Activated T-helper 1 cell treated with anti-CD3 and anti-CD28 coated beads, Interleukin-2, amount 50 U/mL, for 16 hours (primary cell): ENCODE measurements around the gene LYPD8.

Experiments used
- DNase-seq, 2 donors: peaks; one replicate each; pipeline ENCODE4 v3.0.0-alpha.2; 2020; ENCODE audit warnings: low read depth in 1 of 2, low spot score in 1 of 2

LYPD8 gene

DNA sequence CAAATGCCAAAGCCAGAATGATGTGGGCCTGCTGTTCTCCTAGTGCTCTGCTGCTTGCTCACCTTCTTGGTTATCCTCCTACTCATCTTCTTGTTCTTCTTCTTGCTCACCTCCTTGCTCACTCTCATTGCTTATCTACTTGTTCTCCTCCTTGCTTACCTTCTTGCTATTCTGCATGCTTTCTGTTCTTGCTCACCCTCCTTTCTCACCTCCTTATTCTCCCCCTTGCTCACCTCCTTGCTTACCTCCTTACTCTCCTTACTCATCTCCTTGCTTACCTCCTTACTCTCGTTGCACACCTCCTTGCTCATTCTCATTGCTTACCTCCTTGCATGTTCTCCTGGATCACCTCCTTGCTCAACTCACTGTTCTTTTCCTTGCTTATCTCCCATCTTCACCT, 52.8 kb downstream of the LYPD8 start, which contains the start of gene OR14I1:
OR14I1 (minus strand) TSS at position 53 of the 400 bp plus-strand sequence.
- DNase-seq: no peak

DNA sequence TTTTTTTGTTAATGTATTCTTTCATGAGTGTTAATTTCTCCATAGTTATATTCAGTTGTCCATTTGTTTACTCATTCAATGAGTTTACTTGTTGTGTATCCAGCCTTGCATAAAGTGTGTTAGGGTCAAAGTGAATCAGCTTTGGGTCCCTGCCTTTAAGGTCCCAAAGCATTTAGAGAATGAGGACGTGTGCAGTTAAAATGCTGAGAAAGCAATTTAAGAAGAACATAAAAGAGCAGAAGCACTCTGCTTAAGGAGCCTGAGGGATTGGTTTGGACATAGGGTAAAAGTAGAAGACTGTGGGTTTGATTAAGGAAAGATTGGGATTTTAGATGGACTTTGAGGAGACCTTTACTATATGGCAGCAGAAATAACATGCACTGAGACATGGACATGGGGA, 56.5 kb downstream of the LYPD8 start:
- DNase-seq: no peak

DNA sequence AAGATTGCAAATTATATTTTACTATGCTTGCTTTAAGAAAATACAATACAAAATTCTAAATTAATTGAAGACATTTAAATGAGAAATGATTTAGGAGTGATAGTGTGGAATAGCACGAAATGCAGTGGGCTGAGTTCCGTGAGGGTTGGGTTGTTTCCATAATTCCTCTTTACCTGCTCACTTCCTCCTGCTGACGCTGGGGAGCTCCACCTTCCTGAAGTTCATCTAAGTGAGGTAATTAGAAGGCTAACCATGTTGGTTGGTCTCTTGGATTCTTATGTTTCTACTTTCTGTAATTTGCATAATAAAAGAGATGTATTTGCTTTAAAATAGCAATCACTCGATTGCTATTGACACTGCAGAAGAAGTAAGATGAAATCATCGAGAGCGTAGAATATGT, 57.7 kb downstream of the LYPD8 start:
- no peak for DNase-seq

DNA sequence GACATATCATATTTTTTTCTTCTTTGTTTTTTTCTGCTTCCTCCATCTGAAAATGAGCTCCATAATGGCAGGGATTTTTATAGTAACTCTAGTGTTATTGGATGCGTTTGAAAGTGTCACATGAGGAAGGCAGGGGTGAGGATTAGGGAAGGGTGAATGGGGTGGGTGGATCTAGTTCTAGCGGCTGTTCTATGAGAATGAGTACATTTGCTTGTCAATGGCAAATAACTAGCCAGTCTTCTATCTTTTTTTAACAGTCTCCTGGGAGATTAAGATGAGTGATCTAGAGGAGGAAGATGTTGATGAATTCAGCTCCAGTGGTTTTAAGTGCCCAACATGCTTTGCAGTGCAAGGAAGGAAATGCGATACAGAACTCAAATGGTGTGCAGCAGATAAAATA, 58.8 kb downstream of the LYPD8 start:
- no peak for DNase-seq

DNA sequence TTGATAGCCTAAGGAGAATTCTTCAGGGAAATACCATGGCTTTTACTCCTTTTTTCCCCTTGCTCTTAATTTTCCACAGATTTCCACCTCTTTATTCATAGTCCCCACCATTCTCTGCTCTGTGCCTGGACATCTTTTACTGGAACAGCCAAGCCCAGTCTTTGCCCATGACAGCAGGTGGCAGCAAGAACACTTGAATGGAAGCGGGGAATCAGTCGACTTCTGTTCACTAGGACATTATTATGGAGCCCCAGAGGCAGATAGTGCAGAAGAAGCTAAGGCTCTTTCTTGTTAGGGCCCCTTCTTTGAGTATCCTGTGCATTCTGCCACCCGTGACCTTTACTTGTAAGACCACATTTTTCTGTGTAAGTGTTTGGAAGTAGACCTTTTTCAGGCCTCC, 59.3 kb downstream of the LYPD8 start:
- DNase-seq: no peak

DNA sequence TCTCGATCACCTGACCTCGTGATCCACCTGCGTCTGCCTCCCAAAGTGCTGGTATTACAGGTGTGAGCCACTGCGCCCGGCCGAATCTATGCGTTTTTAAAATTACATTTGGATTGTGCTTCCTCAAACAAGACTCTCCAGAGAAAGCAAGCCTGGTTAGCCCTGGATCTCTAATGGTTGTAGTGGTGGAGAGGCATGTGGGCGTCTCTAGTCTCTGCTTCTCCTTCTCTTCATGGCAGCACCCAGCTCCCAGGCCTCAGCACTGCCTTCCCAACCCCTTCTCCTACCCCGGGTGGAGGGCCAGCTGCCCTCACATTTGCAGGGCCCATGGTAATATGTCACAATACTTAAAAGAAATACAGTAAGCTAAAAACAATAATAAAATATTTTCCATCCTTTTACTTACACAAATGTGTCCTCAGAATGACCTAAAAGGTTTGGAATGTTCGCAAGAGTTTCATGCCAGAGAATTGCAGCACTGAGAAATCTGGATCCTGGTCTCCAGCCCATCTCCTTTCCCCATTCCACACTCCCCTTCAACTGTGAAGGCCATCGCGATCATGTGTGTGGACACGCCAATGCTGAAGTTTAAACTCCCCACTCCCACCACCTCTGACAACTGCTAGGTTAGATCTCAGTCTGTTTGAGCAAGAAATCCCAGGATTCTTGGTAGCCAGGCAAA, 60.0 kb downstream of the LYPD8 start:
- no peak for DNase-seq

DNA sequence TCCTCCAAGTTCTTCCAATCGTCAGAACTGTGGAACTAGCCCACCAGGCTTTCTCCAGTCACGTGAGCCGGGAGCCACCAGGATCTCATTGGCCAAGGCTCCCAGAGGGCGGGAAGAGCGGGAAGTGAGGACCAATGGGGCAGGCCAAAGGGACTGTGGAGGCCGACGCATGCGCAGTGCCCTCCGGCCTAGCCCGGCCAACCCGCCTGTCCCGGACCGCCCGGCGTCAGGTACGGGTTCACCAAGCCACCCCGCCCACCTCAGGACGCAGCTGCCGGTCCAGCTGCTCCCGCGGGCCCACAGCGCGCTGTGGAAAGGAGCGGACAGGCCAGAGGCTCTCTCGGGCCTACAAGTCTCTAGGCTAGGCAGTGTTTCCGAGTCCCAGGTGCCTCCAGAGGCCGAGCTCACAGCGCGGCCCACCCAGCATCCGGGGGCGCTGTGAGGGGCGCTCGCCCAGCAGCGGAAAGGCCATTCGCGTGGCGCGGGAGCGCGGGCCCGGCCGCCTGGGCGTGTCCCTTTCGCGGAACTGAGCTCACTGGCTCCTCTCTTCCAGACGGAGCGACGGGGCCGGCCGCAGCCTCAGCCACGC, 63.9 kb downstream of the LYPD8 start:
- DNase-seq: no peak
